Measurements from ENCODE around the gene THRB.
A peak's percentile ranks its signal among the peaks of the same experiment; 100 is the strongest.

DNA sequence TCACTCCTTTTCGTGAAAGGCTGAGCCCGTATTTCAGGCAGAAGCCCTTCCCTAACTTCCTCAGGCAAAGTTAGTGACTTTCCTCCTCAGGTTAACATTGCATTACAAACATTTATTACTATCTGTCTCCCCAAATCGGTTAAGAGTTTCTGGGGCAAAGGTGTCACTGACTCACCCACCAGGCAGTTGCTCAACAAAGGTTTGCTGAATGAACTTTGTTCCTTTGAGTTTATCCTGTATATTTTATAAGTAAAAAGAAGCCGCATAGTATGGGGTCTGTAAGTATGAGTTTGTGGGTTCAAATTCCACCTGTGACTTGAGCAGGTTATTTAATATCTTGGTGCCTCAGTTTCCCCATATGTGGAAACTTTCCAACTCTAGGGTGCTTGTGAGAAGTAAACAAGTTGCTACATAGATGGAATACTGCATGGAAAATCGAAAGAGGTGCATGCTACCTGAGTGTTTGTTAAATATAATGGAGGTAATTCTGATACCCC lies 177.7 kb downstream of the THRB start:
- TF ChIP-seq POLR2A (IDR thresholded peaks at IDR 0.05) (no peak), CTCF (IDR thresholded peaks at IDR 0.05) (no peak), POLR2AphosphoS5 (IDR thresholded peaks at IDR 0.05) (peak in 1 of 3 donors; percentile 61), EP300 (IDR thresholded peaks at IDR 0.05; ENCODE audit: low read depth) (no peak)
